HG02852 (cell line): ENCODE measurements around the gene ISCA2.

Experiments used
- ATAC-seq: cut with Tn5 transposase; IDR thresholded peaks from one replicate; pipeline ENCODE4 v1.9.1; 2021; ENCODE audit warnings: mild to moderate bottlenecking, moderate library complexity; ENCODE audit not compliant: unreplicated experiment

The ISCA2 gene

DNA sequence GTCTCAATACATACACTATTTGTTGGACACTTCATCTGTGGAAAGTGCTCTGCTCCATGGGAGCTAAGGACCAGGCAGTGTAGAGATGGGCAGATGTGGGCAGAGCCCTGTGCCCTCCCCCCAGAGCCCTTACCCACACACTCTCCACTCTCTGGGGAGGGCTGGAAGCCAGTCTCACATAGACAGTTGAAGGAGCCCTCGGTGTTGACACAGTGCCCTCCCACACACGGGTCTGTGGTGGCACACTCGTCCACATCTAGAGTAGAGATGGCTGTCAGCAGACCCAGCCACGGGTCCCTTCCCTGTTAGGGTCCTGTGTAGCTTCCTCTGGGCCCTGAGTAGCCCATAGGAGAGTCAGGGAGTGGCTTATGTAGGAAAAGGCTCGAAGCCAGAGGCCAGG, 14.3 kb downstream of the ISCA2 start:
- ATAC-seq, result no peak

DNA sequence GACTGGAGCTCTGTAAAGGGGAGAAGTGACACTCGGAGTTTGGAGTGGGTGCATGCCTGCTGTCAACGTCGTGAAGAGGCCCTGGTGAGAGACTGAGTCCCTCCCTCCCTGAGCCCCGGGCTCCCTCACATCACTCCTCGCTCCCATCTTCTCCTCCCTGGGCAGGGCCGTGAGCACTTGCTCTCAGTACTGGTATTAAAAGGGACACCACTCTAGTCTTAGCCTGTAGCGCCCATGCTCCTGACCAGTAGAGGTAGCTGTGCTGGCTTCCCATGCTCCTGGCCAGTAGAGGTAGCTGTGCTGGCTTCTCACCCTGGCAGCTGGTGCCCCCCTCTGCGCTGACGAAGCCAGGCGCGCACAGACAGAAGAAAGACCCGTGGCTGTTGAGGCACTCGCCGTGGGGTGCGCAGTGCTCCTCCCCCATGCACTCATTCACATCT, 14.7 kb downstream of the ISCA2 start:
- ATAC-seq, result no peak

DNA sequence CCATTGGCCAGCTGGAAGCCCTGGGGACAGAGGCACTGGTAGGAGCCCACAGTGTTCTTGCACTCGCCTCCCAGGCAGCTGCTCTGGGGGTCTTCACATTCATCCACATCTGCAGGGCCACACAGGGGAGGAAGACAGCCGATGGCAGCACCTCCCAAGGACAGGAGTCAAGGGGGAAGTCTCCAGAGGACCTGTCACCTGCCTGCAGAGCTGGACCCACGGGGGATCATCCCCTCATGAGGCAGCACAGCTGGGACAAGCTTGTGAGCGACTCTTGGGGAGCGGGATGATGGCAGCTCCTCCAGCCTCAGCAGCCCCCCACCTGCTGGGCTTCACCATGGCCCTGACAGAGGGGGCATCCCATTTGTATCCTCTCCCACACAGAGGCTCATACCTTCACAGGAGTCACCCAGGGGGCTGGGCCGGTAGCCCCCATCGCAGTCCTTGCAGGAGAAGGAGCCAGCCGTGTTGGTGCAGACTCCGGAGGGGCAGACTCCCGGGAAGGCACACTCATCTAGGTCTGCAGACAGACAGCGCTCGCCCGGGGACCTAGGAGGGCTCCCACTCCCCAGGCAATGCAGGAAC, 15.4 kb downstream of the ISCA2 start:
- ATAC-seq, result no peak

DNA sequence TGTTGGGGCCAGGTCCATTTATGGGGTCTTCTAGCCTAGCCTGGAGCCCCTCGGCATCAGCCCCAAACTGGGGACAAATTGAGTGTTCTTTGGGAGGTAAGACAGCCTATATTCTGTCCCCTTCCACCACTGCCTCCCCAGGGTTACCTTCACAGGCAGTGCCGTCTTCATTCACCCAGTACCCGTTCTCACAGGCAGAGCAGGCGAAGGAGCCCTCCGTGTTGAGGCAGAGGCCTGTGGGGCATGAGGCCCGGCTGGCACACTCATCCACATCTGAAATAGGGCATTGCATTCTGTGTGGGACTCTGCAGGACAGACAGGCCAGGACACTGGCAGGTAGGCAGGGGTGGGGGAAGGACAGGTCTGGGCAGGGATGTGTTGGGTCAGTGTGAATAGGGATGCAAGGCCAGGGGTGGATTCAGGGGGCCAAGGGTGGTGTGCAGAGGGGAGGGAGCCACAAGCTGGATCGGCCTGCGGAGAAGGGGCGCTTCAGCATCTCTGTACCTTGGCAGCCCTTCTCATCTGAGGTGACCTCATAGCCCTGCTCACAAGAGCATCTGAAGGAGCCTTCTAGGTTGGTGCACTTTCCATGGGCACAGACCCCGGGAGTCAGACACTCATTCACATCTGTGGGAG, 16.1 kb downstream of the ISCA2 start:
- no peak for ATAC-seq

DNA sequence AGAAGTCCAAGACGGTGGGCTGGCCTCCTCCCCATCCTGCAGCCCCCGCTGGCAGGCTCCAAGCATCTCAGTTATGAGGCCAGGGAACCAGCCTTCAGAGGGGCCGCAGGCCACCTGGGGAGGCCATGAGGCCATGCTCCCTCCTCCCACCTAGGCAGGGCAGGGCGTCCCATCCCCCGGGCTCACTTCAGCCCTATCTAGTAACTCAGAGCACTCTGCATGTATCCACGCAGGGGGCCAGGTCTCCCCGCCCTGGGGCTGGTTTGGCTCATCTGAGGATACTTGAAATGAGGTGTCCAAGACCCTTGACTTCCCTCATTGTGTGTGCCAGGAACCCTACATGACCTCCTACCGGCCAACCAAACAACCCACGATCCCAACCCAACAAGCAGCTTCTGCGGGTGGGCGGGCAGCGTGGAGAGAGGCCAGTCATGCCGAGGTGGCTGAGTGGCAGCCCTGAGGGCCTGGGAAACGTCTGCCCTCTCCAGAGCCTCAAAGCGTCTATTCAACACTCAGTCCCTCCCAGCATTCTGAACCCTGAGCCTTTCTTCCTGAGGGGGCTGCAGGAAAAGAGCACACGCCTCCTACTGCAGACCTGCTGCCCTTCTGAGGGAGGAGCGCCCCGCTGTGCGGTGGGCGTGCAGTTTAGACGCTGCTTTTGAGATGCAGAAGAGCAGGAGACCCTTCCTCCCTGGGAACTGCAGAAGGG, 16.8 kb downstream of the ISCA2 start:
- no peak for ATAC-seq

DNA sequence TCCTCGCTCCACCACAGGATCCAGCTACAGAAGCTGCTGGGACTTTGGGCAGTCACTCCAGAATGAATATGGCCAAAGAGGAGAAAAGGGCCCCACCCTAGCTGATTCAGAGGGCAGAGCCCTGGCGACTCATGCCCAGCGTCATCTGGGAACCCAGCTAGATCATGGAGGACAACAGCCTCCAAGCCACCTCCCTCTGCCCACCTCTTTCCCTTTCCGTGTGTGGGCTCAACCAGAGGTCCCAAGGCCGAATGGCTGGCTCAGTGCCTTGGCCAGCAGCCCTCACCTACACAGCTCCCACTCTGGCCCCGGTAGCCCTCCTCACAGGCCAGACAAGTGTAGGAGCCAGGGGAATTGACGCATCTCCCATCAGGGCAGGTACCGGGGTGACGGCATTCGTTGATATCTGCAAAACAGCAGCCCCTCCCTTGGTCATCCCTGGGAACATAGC, 17.4 kb downstream of the ISCA2 start:
- ATAC-seq, result no peak

DNA sequence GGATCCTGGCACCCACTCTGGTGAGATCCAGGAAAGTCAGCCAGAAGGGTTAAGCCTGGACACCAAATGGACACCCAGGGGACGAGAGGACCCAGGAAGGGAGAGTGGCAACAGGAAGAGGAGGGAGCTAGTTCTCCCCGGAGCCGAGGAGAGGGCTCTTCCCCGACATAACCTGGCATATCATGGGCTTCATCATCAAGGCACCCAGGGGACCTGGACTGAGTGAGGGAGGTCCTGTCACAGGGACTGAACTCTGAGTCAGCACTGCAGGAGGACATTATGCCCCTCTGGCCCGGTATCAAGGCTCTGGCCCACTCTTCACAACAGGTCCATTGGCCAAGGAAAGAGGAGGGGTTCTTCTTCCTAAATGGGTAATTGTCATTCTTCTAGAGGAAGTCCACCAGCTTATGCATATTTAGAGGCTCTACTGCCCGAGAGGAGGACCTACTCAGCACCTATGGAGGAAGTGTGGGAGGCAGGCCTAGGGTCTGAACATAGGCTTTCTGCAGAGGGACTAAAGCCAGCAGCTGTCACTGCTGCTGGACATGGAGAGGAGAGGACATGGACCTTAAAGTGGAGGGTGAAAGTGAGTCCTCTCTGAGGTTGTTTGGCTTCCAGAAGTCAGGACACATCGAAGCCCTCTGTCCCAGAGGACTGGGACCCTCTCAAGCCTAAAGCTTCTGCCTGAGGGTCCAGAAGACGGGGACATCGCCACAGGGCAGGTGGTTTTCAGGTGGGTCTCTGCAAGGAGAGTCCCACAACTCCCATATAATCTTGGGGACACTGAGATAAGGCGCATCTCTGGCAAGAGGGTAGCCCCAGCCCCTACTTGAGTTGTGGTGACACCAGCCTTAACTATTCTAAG, 18.6 kb downstream of the ISCA2 start:
- no peak for ATAC-seq

DNA sequence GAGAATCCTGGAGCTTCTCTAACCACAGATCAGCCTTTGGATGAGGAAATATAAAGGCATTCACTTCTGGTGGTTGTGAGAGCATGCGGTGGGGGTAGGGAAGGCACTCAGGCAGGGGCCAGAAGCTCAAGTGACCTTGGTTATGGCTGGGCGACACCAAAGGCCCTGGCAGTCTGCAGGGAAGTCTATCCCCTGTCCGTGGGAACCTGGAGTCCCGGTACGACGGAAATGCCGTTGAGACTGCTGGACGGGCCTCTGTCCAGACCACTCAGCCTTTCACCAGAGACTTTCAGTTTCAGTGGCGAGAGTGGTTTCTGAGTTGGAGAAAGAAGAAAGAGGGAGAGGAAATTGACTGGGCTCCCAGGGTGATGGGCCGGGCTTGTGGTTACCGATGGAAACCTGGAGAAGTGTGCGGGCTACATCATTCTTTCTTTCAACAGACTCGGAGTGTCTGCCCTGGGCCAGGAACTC, 20.9 kb downstream of the ISCA2 start:
- ATAC-seq, result no peak

DNA sequence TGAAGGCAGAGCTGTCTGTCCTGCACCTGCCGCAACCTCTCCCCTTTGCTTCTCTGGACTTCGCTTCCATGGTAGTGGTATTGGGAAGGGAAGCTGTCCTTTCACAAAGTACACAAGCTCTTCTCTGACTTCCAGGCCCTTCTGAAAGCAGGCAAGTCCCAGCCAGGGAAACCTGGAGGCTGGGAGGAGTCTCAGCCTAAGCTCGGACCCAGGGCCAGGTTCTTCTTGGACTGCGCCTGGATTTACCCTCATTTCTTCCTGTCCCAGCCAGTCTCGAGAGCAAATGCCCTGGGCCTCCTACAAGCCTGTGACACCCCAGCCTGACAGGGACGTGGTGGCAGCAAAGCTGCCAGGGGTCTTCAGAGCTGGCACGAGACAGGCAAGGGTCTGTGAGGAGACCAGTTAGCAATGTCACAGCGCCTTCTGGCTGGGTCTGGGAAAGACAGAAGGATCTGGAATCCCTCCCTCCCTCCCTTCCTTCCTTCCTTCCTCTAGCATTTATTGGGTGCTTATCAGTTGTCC, 22.4 kb downstream of the ISCA2 start:
- no peak for ATAC-seq

DNA sequence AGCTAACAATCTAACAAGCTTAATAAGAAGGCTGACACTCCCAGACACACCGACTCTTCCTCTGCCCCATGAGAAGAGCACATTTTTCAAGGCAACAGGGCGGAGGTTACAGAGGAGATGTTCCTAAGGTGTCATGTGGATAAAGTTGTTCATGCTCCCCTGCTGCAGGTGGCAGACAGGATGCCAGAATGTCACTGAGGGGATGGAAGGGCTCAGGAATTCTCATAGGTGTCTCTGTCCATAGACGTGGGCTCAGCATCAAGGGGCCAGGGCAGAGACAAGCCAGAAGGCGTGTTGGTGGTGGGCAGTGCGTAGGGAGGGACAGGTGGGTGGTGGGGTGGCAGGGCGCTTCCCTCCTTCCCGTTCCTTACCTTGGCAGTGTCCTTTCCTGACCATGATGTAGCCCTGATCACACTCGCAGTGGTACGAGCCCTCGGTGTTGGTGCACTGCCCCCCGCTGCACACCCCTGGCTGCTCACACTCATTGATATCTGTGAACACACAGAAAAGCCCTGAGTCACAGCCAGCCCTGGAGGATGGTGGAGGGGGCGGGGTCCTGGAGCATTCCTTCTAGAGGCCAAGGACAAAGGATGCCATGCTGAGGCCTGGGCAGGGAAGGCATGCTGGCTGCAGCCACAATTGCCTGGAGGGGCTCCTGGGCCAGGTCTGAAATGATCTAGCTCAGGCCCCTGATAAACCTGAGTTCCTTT, 23.0 kb downstream of the ISCA2 start:
- no peak for ATAC-seq

DNA sequence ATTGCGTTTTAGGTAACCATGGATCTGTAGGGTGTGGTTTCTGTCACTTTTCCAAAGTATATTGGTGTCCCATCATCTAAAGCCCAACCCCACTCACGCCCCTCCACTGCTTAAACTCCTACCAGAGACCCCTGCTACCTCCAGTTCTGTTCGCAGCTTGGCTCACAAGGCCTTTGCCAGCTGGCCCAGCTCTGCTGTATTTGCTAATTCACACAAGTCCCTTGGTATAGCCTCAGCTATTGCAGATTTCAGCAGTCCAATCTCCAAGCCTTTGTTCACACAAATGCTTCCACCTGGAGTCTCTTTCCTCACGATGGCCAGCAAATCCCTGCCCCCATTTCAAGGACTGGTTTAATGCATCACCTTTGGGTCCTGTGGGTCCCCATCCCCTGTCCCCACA, 24.2 kb downstream of the ISCA2 start:
- no peak for ATAC-seq

DNA sequence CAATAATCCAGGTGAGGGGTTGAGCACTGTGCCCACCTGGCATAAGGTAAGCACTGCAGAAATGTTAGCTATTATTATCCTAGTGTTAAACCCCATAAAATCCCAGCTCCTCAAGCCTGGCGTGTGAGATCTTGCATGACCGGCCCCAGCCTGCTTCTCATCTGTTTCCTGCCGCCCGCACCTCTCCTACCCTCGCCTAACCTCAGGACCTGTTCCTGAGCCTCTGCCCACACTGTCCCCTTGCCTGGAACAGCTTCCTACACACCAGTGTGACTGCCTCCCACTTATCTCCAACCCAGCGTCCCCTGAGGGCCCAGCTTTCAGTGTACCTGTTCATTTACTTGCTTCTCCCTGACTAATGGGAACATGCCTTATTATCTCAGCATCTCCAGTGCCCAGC, 24.7 kb downstream of the ISCA2 start:
- no peak for ATAC-seq

DNA sequence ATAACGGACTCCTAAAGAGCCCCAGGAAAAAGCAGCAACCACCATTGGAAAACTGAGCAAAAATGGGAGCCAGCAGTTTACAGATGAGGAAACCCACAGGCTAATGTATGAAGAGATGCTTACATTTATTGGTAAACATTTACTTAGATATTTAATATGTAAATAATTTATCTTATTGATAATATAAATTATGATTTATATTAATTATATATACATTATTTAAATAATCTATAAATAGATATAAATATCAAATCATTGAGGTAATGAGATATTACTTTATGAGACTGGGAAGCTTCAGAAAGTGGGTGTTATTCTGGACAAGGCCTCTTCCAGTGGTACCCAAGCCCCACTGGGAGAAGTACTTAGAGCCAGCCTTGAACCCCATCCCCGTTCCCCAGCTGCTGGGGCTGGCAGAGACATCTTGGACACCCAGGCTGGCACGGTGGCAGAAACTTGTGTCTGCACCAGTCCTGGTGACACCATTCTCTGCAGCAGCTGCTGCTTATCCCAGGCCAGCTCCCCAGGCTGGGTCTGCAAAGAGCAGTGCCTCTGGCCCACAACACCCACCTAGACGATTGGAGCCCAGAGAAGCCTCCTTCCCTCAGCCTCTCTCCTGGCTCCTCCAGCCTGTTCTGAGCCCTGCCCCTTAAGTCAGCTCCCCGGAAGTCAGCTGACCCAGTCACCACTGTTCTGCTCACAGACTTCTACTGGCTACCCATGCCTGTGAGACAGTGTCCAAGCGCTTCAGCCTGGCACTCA, 25.9 kb downstream of the ISCA2 start:
- no peak for ATAC-seq

DNA sequence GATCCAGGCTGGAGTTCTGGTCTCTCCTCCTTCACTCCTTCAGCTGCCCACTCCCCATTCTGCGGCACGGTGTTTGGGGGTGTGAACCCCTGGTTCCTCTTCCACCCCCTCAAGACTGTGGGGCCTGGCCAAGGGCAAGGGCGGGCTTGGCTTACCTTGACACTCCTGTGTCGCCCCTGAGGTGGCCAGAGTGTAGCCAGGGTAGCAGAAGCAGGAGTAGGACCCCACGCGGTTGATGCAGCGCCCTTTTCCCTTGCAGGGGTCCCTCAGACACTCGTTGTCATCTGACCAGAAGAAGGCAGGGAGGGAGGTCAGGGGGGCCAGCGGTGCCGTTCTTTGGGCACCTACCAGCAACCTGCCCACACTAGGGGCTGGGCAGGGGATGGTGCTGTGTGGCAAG, 28.2 kb downstream of the ISCA2 start:
- no peak for ATAC-seq

DNA sequence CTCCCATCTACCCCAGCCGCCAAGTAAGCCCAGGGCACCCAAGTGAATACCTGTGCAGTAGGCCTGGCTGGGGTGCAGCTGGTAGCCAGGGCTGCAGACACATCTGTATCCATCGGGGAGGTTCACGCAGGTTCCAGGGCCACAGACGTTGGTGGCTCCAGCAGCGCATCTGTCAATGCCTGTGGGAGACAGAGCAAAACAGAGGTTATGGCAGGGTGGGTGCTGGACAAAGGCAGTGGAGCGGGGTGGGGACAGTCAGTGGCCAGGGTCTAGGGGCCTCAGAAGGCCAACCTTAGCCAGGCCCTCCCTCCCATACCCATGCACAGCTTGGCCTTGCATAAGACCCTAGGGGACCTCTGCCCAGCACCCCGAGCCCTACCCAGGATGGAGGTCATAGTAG, 29.2 kb downstream of the ISCA2 start:
- no peak for ATAC-seq

DNA sequence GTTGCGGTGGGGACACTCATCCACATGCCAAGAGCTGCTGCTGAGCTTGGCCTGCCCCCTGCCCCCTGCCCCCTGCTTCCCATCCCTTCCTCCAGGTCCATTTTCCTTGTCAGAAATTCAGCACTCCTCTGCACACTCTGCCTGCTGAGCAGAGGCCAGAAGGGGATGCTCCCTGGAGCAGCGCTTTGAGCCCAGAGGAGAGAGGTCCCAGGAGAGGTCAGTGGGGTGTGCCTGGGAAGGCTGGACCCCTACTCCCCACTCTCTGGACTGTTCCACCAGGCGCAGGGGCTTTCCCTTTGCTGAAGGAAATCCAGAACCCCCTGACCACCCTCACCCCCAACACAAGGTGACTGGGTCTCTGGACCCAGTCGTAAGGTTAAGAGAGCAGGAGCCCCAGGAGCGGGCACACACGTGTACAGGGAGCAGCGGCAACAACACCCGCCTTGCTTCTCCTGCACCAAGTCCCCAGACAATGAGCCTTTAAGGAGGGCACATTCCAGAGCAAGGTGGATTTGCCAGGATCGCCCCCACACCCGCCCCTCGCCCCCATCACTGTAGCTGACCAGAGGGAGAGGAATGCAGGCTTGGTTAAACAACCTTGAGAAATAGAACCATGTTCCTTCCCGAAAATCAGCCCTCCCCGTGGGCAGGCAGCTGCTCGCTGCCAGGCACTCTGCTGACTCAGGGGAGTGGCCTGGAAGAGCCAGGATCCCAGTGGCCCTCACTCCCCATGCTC, 30.7 kb downstream of the ISCA2 start:
- ATAC-seq, result no peak

DNA sequence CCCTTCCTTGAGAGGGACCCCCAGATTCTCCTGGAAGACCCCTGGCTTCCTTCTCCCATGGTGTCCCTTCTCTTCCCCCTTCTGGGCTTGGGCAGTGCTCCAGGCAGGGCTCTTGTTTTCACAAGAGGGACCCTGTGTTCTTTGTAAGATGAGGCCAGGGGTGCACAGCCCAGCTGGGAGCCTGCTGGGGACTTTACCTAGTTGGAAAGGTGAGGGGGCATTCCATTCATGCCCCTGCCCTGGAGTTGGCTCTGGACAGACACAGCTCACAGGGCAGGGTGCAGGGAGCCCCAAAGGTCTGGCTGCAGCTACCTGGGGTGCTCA, 31.2 kb downstream of the ISCA2 start:
- ATAC-seq, result no peak

DNA sequence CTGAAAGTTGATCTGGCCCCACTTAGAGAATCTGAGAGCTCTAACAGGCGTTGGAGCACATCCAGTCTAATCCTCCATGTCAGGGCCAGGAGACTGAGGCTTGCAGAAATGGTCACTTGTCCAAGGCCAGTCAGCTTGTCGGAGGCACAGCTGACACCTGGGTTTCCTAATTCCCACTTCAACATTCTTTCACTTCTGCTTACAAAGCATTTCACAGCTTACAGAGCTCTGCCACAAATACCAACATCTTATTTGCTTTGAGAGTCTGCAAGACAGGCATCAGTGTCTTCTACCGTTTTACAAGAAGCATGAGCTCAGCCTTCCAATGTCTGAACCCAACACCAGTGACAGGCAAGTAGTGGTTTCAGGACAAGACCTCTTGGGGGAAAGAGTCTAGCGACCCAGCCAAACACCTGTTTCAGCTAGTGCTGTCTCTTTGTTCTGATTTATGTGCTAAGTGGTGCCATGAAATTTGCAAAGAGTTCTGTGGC, 31.8 kb downstream of the ISCA2 start:
- no peak for ATAC-seq
